Kidney epithelial cell (primary cell): ENCODE data around the gene API5. TPM values are rescaled to one million over a fixed set of nuclear protein-coding genes. Genes with fewer than 3 reads are reported as not detected.
A peak's percentile ranks its signal among the peaks of the same experiment; 100 is the strongest.

Source experiments
- DNase-seq: peaks from one replicate; pipeline ENCODE4 v3.0.0-alpha.2; 2010; ENCODE audit warnings: low read depth
- H3K27me3 ChIP-seq: 2 replicates; pipeline ENCODE4 v1.6.0; 2011; ENCODE audit warnings: low read length; ENCODE audit not compliant: control insufficient read depth, insufficient read depth
- H3K36me3 ChIP-seq: 2 replicates; pipeline ENCODE4 v1.5.1; 2011; ENCODE audit warnings: low read length; ENCODE audit not compliant: control insufficient read depth, insufficient read depth
- H3K4me3 ChIP-seq: 2 replicates; pipeline ENCODE4 v1.5.1; 2011; ENCODE audit warnings: low read depth, mild to moderate bottlenecking, control low read depth, low read length
- CTCF ChIP-seq: IDR thresholded peaks from 2 replicates; pipeline ENCODE4 v1.5.1; 2011; ENCODE audit warnings: mild to moderate bottlenecking, moderate library complexity, low read length, control low read depth, inconsistent platforms; ENCODE audit not compliant: insufficient read depth, poor library complexity, severe bottlenecking
- total RNA-seq: library from RNA; depleted of rRNA; stranded (reverse); fragments of >200 nt; gene quantifications from 2 replicates; pipeline ENCODE4 v1.2.3, GENCODE V29; 2015

The API5 gene
- total RNA-seq, 1 donor from 2014 or later = 132 TPM

- Histone ChIP-seq H3K36me3 (no peaks in the 10 kb centered on the region), H3K4me3 (no peak overlapping the region), H3K27me3 (peaks cover 6% of the 10 kb centered on the region)
- no peak for DNase-seq
- TF ChIP-seq CTCF = peak; percentile 30
Observed at GRCh38 chr11:43278193-43278956, 33.4 kb upstream of the API5 start.

GRCh38 chr11:43282607-43283440 lies 29.0 kb upstream of the API5 start:
- peaks cover 6% of the 10 kb centered on the region for H3K27me3 ChIP-seq
- H3K4me3 ChIP-seq = no peak overlapping the region
- no peaks in the 10 kb centered on the region for H3K36me3 ChIP-seq
- TF ChIP-seq CTCF = peak; percentile 88
- DNase-seq = no peak

- TF ChIP-seq CTCF = no peak
- no peaks in the 10 kb centered on the region for H3K36me3 ChIP-seq
- H3K27me3 ChIP-seq = peaks cover 6% of the 10 kb centered on the region
- no peak overlapping the region for H3K4me3 ChIP-seq
- DNase-seq = no peak
Observed at GRCh38 chr11:43285826-43286225, 26.0 kb upstream of the API5 start.

GRCh38 chr11:43289368-43289767 lies 22.4 kb upstream of the API5 start:
- DNase-seq = no peak
- no peak for TF ChIP-seq CTCF
- H3K27me3 ChIP-seq = no peaks in the 10 kb centered on the region
- H3K36me3 ChIP-seq = no peaks in the 10 kb centered on the region
- H3K4me3 ChIP-seq = no peak overlapping the region

GRCh38 chr11:43298397-43298796 lies 13.4 kb upstream of the API5 start:
- no peaks in the 10 kb centered on the region for H3K27me3 ChIP-seq
- DNase-seq = no peak
- no peak overlapping the region for H3K4me3 ChIP-seq
- TF ChIP-seq CTCF = no peak
- H3K36me3 ChIP-seq = no peaks in the 10 kb centered on the region

GRCh38 chr11:43315966-43316365 lies 4.2 kb downstream of the API5 start:
- TF ChIP-seq CTCF = no peak
- no peak for DNase-seq
- Histone ChIP-seq H3K4me3 (no peak overlapping the region), H3K36me3 (no peaks in the 10 kb centered on the region), H3K27me3 (no peaks in the 10 kb centered on the region)
